Measurements from ENCODE around the gene NSUN3.

DNA sequence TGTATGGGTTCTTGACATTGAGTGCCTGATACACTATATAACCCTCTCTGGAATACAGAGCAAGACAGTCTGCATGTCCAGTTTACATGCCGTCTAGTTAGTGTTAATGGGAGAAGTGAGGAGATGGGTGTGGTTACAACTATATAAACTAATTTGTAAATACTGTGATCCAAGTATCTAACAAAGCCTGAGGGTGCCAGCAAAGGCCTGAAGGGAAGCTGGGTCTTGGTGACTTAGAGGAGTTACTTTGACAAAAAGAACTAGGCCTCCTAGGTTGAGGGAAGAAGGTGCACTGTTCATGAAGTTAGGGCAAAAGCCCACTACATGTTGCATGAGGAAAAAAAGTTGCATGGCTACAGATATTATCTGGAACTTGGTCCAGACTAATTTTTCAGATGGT, 2.3 kb downstream of the NSUN3 start:
- TF ChIP-seq, protein P1, sequence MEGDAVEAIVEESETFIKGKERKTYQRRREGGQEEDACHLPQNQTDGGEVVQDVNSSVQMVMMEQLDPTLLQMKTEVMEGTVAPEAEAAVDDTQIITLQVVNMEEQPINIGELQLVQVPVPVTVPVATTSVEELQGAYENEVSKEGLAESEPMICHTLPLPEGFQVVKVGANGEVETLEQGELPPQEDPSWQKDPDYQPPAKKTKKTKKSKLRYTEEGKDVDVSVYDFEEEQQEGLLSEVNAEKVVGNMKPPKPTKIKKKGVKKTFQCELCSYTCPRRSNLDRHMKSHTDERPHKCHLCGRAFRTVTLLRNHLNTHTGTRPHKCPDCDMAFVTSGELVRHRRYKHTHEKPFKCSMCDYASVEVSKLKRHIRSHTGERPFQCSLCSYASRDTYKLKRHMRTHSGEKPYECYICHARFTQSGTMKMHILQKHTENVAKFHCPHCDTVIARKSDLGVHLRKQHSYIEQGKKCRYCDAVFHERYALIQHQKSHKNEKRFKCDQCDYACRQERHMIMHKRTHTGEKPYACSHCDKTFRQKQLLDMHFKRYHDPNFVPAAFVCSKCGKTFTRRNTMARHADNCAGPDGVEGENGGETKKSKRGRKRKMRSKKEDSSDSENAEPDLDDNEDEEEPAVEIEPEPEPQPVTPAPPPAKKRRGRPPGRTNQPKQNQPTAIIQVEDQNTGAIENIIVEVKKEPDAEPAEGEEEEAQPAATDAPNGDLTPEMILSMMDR (IDR thresholded peaks at IDR 0.05), result no peak
- no peak for TF ChIP-seq EZH2 (IDR thresholded peaks at IDR 0.05; ENCODE audit: borderline replicate concordance, insufficient read depth, low read depth, low read length, poor library complexity, severe bottlenecking)
